Measurements from ENCODE around the gene SMIM35.

SMIM35 gene

GRCh38 chr11:118105657-118106305, 19.0 kb upstream of the SMIM35 start:
- Histone ChIP-seq H3K9ac (ENCODE audit: low read depth, low read length) (no peak overlapping the region), H3K36me3 (ENCODE audit: insufficient read depth, low read depth, low read length) (no peaks in the 10 kb centered on the region), H3K4me1 (ENCODE audit: insufficient read depth, low read length) (peaks cover 2% of the 10 kb centered on the region; the same call in 1 of the 2 replicates), H3K4me3 (ENCODE audit: low read length) (no peak overlapping the region), H3K9me3 (ENCODE audit: insufficient read depth, low read depth, low read length) (no peaks in the 10 kb centered on the region), H3K27me3 (ENCODE audit: insufficient read depth, low read length) (no peaks in the 10 kb centered on the region), H3K27ac (ENCODE audit: low read length) (no peak overlapping the region)

- H3K9ac ChIP-seq (ENCODE audit: low read depth, low read length): no peak overlapping the region
- H3K9me3 ChIP-seq (ENCODE audit: insufficient read depth, low read depth, low read length): no peaks in the 10 kb centered on the region
- no peak overlapping the region for H3K4me3 ChIP-seq (ENCODE audit: low read length)
- no peaks in the 10 kb centered on the region; the same call in 1 of the 2 replicates for H3K27me3 ChIP-seq (ENCODE audit: insufficient read depth, low read length)
- peaks cover 10% of the 10 kb centered on the region for H3K4me1 ChIP-seq (ENCODE audit: insufficient read depth, low read length)
- H3K36me3 ChIP-seq (ENCODE audit: insufficient read depth, low read depth, low read length): no peaks in the 10 kb centered on the region
- no peak overlapping the region for H3K27ac ChIP-seq (ENCODE audit: low read length)
Observed at GRCh38 chr11:118104491-118104890, 17.7 kb upstream of the SMIM35 start.

- H3K27ac ChIP-seq (ENCODE audit: low read length): no peak overlapping the region
- H3K4me1 ChIP-seq (ENCODE audit: insufficient read depth, low read length): peaks cover 10% of the 10 kb centered on the region
- no peaks in the 10 kb centered on the region for H3K36me3 ChIP-seq (ENCODE audit: insufficient read depth, low read depth, low read length)
- no peaks in the 10 kb centered on the region; the same call in 1 of the 2 replicates for H3K27me3 ChIP-seq (ENCODE audit: insufficient read depth, low read length)
- H3K4me3 ChIP-seq (ENCODE audit: low read length): no peak overlapping the region
- no peak overlapping the region for H3K9ac ChIP-seq (ENCODE audit: low read depth, low read length)
- H3K9me3 ChIP-seq (ENCODE audit: insufficient read depth, low read depth, low read length): no peaks in the 10 kb centered on the region
Observed at GRCh38 chr11:118102721-118103261, 16.0 kb upstream of the SMIM35 start.

GRCh38 chr11:118100691-118101232, 14.0 kb upstream of the SMIM35 start:
- H3K4me1 ChIP-seq (ENCODE audit: insufficient read depth, low read length): peaks cover 10% of the 10 kb centered on the region

GRCh38 chr11:118099838-118100556, 13.2 kb upstream of the SMIM35 start:
- no peak overlapping the region for H3K27ac ChIP-seq (ENCODE audit: low read length)
- H3K4me3 ChIP-seq (ENCODE audit: low read length): no peak overlapping the region
- no peaks in the 10 kb centered on the region for H3K9me3 ChIP-seq (ENCODE audit: insufficient read depth, low read depth, low read length)
- H3K9ac ChIP-seq (ENCODE audit: low read depth, low read length): no peak overlapping the region
- no peaks in the 10 kb centered on the region for H3K36me3 ChIP-seq (ENCODE audit: insufficient read depth, low read depth, low read length)
- no peaks in the 10 kb centered on the region; the same call in 1 of the 2 replicates for H3K27me3 ChIP-seq (ENCODE audit: insufficient read depth, low read length)
- H3K4me1 ChIP-seq (ENCODE audit: insufficient read depth, low read length): peaks cover 10% of the 10 kb centered on the region

More at GRCh38 chr11:118100691-118101232, 14.0 kb upstream of the SMIM35 start:
- Histone ChIP-seq H3K36me3 (ENCODE audit: insufficient read depth, low read depth, low read length) (no peaks in the 10 kb centered on the region), H3K9ac (ENCODE audit: low read depth, low read length) (no peak overlapping the region), H3K27me3 (ENCODE audit: insufficient read depth, low read length) (no peaks in the 10 kb centered on the region; the same call in 1 of the 2 replicates), H3K27ac (ENCODE audit: low read length) (no peak overlapping the region), H3K4me3 (ENCODE audit: low read length) (no peak overlapping the region), H3K9me3 (ENCODE audit: insufficient read depth, low read depth, low read length) (no peaks in the 10 kb centered on the region)

- H3K4me1 ChIP-seq (ENCODE audit: insufficient read depth, low read length): peaks cover 10% of the 10 kb centered on the region
- H3K9ac ChIP-seq (ENCODE audit: low read depth, low read length): no peak overlapping the region
- H3K9me3 ChIP-seq (ENCODE audit: insufficient read depth, low read depth, low read length): no peaks in the 10 kb centered on the region
- H3K27me3 ChIP-seq (ENCODE audit: insufficient read depth, low read length): no peaks in the 10 kb centered on the region; the same call in 1 of the 2 replicates
- no peaks in the 10 kb centered on the region for H3K36me3 ChIP-seq (ENCODE audit: insufficient read depth, low read depth, low read length)
- H3K4me3 ChIP-seq (ENCODE audit: low read length): no peak overlapping the region
- H3K27ac ChIP-seq (ENCODE audit: low read length): no peak overlapping the region
Observed at GRCh38 chr11:118098996-118099837, 12.5 kb upstream of the SMIM35 start.

GRCh38 chr11:118095967-118096367, 9.2 kb upstream of the SMIM35 start:
- no peaks in the 10 kb centered on the region for H3K36me3 ChIP-seq (ENCODE audit: insufficient read depth, low read depth, low read length)

GRCh38 chr11:118095493-118095892, 8.7 kb upstream of the SMIM35 start:
- Histone ChIP-seq H3K9ac (ENCODE audit: low read depth, low read length) (no peak overlapping the region), H3K4me3 (ENCODE audit: low read length) (no peak overlapping the region), H3K27ac (ENCODE audit: low read length) (no peak overlapping the region), H3K9me3 (ENCODE audit: insufficient read depth, low read depth, low read length) (no peaks in the 10 kb centered on the region), H3K4me1 (ENCODE audit: insufficient read depth, low read length) (peaks cover 10% of the 10 kb centered on the region), H3K27me3 (ENCODE audit: insufficient read depth, low read length) (no peaks in the 10 kb centered on the region; the same call in 1 of the 2 replicates), H3K36me3 (ENCODE audit: insufficient read depth, low read depth, low read length) (no peaks in the 10 kb centered on the region)

More at GRCh38 chr11:118095967-118096367, 9.2 kb upstream of the SMIM35 start:
- Histone ChIP-seq H3K27ac (ENCODE audit: low read length) (no peak overlapping the region), H3K4me3 (ENCODE audit: low read length) (no peak overlapping the region), H3K9me3 (ENCODE audit: insufficient read depth, low read depth, low read length) (no peaks in the 10 kb centered on the region), H3K27me3 (ENCODE audit: insufficient read depth, low read length) (no peaks in the 10 kb centered on the region; the same call in 1 of the 2 replicates), H3K4me1 (ENCODE audit: insufficient read depth, low read length) (peaks cover 10% of the 10 kb centered on the region), H3K9ac (ENCODE audit: low read depth, low read length) (no peak overlapping the region)

GRCh38 chr11:118092907-118093571, 6.3 kb upstream of the SMIM35 start:
- Histone ChIP-seq H3K36me3 (ENCODE audit: insufficient read depth, low read depth, low read length) (no peaks in the 10 kb centered on the region), H3K4me3 (ENCODE audit: low read length) (no peak overlapping the region), H3K9me3 (ENCODE audit: insufficient read depth, low read depth, low read length) (no peaks in the 10 kb centered on the region; the same call in 1 of the 2 replicates), H3K27me3 (ENCODE audit: insufficient read depth, low read length) (no peaks in the 10 kb centered on the region), H3K27ac (ENCODE audit: low read length) (no peak overlapping the region), H3K9ac (ENCODE audit: low read depth, low read length) (no peak overlapping the region), H3K4me1 (ENCODE audit: insufficient read depth, low read length) (no peaks in the 10 kb centered on the region)

- no peak overlapping the region for H3K27ac ChIP-seq (ENCODE audit: low read length)
- peaks cover 3% of the 10 kb centered on the region for H3K9me3 ChIP-seq (ENCODE audit: insufficient read depth, low read depth, low read length)
- no peaks in the 10 kb centered on the region for H3K27me3 ChIP-seq (ENCODE audit: insufficient read depth, low read length)
- H3K4me1 ChIP-seq (ENCODE audit: insufficient read depth, low read length): no peaks in the 10 kb centered on the region
- H3K9ac ChIP-seq (ENCODE audit: low read depth, low read length): no peak overlapping the region
- H3K36me3 ChIP-seq (ENCODE audit: insufficient read depth, low read depth, low read length): no peaks in the 10 kb centered on the region
- H3K4me3 ChIP-seq (ENCODE audit: low read length): no peak overlapping the region
Observed at GRCh38 chr11:118091690-118092089, 4.9 kb upstream of the SMIM35 start.
